ENCODE measurements around the gene TSPAN3.

Gene TSPAN3

GRCh38 chr15:76993114-76993725, 77.7 kb downstream of the TSPAN3 start:
- Mint-ChIP-seq H3K36me3 (ENCODE audit: insufficient read depth) (peaks cover 8% of the 10 kb centered on the region), H3K9me3 (no peaks in the 10 kb centered on the region), H3K4me3 (peak overlapping the region; percentile 97), H3K27ac (peak overlapping the region; percentile 91 to 98), H3K4me1 (ENCODE audit: low read depth in 2 of 2) (peaks cover 59% of the 10 kb centered on the region in 2 donors), H3K27me3 (no peaks in the 10 kb centered on the region)
- ATAC-seq (replicated peaks) (no peak), DNase-seq (no peak)

GRCh38 chr15:76991741-76992645, 78.9 kb downstream of the TSPAN3 start:
- H3K27ac Mint-ChIP-seq, result peak overlapping the region; percentile 91 to 98
- no peaks in the 10 kb centered on the region for H3K27me3 Mint-ChIP-seq
- peaks cover 53 to 54% of the 10 kb centered on the region in 2 donors for H3K4me1 Mint-ChIP-seq (ENCODE audit: low read depth in 2 of 2)
- H3K36me3 Mint-ChIP-seq (ENCODE audit: insufficient read depth), result peaks cover 8% of the 10 kb centered on the region
- H3K4me3 Mint-ChIP-seq, result no peak overlapping the region
- DNase-seq, result no peak
- H3K9me3 Mint-ChIP-seq, result no peaks in the 10 kb centered on the region
- no peak for ATAC-seq (replicated peaks)

Data from effector memory CD8-positive, alpha-beta T cell (primary cell).